GM12878 (cell line): ENCODE data around the gene ERVK3-1. TPM values are rescaled to one million over a fixed set of nuclear protein-coding genes. Genes with fewer than 3 reads are reported as not detected.

ENCODE experiments used
- ATAC-seq: fragments of 200-7000 bp; cut with Tn5 transposase; 3 replicates; pipeline ENCODE4 v1.9.1; 2020; ENCODE audit warnings: mild to moderate bottlenecking, moderate library complexity
- BruUV-seq: library from RNA; stranded (reverse); fragments of 400-500 nt; replicated peaks from 2 replicates; lab custom pipeline; 2021; lab: Mats Ljungman, UMichigan
- CTCF ChIA-PET: fragments of 300-600 bp; sonication (Branson Sonifier 250); formaldehyde crosslinking; extraction: SDS; loops from one replicate; lab custom pipeline; 2021; ENCODE audit warnings: inconsistent platforms; lab: Yijun Ruan, JAX
- POLR2A ChIA-PET: fragments of 350-600 bp; formaldehyde crosslinking; extraction: SDS; loops from one replicate; lab custom pipeline; 2021; ENCODE audit warnings: inconsistent platforms; lab: Charles Lee
- RAD21 ChIA-PET: fragments of 300-600 bp; sonication (Branson Sonifier 250); formaldehyde crosslinking; loops from one replicate; lab custom pipeline; 2023; ENCODE audit warnings: antibody characterized with exemption; ENCODE audit not compliant: unreplicated experiment; lab: Charles Lee
- SMC1A ChIA-PET: fragments of 300-600 bp; sonication (Branson Sonifier 250); formaldehyde crosslinking; loops from one replicate; lab custom pipeline; 2023; ENCODE audit not compliant: unreplicated experiment, uncharacterized antibody; lab: Charles Lee
- DNase-seq: peaks from one replicate; pipeline ENCODE4 v3.0.0-alpha.2; 2011; ENCODE audit warnings: low read depth, low spot score
- FAIRE-seq: peaks from 3 replicates; lab custom pipeline; 2011; peaks lifted over from hg19 to GRCh38; lab: Jason Lieb, UNC
- H2AFZ ChIP-seq: 2 replicates; pipeline ENCODE4 v1.6.0; 2011; ENCODE audit warnings: low read depth, low read length, control low read depth; ENCODE audit not compliant: control insufficient read depth
- H3K27ac ChIP-seq: 2 replicates; pipeline ENCODE4 v1.5.1; 2011; ENCODE audit warnings: control low read depth; ENCODE audit not compliant: control insufficient read depth, insufficient read depth
- H3K27me3 ChIP-seq, 2 experiments: replicated peaks in 1 of 2; 2 replicates each; pipeline versions ENCODE4 v1.6.0 to v1.6.1; 2011; ENCODE audit warnings: low read length in 1 of 2; ENCODE audit not compliant: control insufficient read depth in 2 of 2, insufficient read depth in 2 of 2
- H3K36me3 ChIP-seq, 2 experiments: 2 replicates each; pipeline ENCODE4 v1.5.1; 2011; ENCODE audit warnings: low read length in 1 of 2; ENCODE audit not compliant: control insufficient read depth in 2 of 2, insufficient read depth in 2 of 2
- H3K4me1 ChIP-seq: 2 replicates; pipeline ENCODE4 v1.6.1; 2011; ENCODE audit warnings: mild to moderate bottlenecking, low read length, moderate library complexity, mixed read lengths; ENCODE audit not compliant: control insufficient read depth, insufficient read depth
- H3K4me2 ChIP-seq: 2 replicates; pipeline ENCODE4 v1.6.0; 2011; ENCODE audit warnings: control low read depth; ENCODE audit not compliant: control insufficient read depth, insufficient read depth
- H3K4me3 ChIP-seq: fragments of 200-600 bp; sonication (generic); 2 replicates; pipeline ENCODE4 v1.5.1; 2016
- H3K79me2 ChIP-seq: 2 replicates; pipeline ENCODE4 v1.6.0; 2011; ENCODE audit warnings: low read length; ENCODE audit not compliant: control insufficient read depth, insufficient read depth
- H3K9ac ChIP-seq: 2 replicates; pipeline ENCODE4 v1.8.0; 2011; ENCODE audit warnings: low read length, control low read depth, mixed read lengths; ENCODE audit not compliant: control insufficient read depth, insufficient read depth
- H3K9me3 ChIP-seq: replicated peaks from 3 replicates; pipeline ENCODE4 v1.5.1; 2011; ENCODE audit warnings: mild to moderate bottlenecking, low read length; ENCODE audit not compliant: control insufficient read depth, insufficient read depth
- H4K20me1 ChIP-seq: 2 replicates; pipeline ENCODE4 v1.6.0; 2011; ENCODE audit not compliant: control insufficient read depth, insufficient read depth
- CBFB ChIP-seq: IDR thresholded peaks from 2 replicates; pipeline ENCODE4 v1.6.1; 2016; ENCODE audit warnings: antibody characterized with exemption, low read depth
- EED ChIP-seq: sonication (generic); IDR thresholded peaks from 2 replicates; pipeline ENCODE4 v1.6.1; 2016; ENCODE audit warnings: antibody characterized with exemption, low read depth
- IKZF2 ChIP-seq, 2 experiments: fragments of 450-650 bp; IDR thresholded peaks; 2 replicates each; pipeline ENCODE4 v1.6.1; 2017; ENCODE audit warnings: mild to moderate bottlenecking in 2 of 2, moderate library complexity in 2 of 2
- JUNB ChIP-seq: IDR thresholded peaks from 2 replicates; pipeline ENCODE4 v1.6.1; 2016; ENCODE audit warnings: antibody characterized with exemption, mild to moderate bottlenecking
- NR2F1 ChIP-seq: fragments of 450-650 bp; conservative IDR thresholded peaks from 2 replicates; pipeline ENCODE4 v1.6.1; 2017; ENCODE audit warnings: mild to moderate bottlenecking
- RAD21 ChIP-seq: IDR thresholded peaks from 2 replicates; pipeline ENCODE4 v1.6.1; 2011; ENCODE audit warnings: mild to moderate bottlenecking, low read depth, low read length, moderate library complexity; ENCODE audit not compliant: insufficient read depth
- TAF1 ChIP-seq: IDR thresholded peaks from 2 replicates; pipeline ENCODE4 v1.6.1; 2011; ENCODE audit warnings: mild to moderate bottlenecking, low read depth, low read length, borderline replicate concordance
- TCF3 ChIP-seq: IDR thresholded peaks from 2 replicates; pipeline ENCODE4 v1.6.1; 2012; ENCODE audit warnings: low read depth, mild to moderate bottlenecking, low read length, borderline replicate concordance; ENCODE audit not compliant: insufficient read depth
- WRNIP1 ChIP-seq: IDR thresholded peaks from 2 replicates; pipeline ENCODE4 v1.6.1; 2011; ENCODE audit warnings: low read depth, low read length, improper control_type of control experiment, borderline replicate concordance
- ZNF274 ChIP-seq: IDR thresholded peaks from one replicate; pipeline ENCODE4 v1.8.0; 2011; ENCODE audit not compliant: insufficient read length, insufficient read depth
- ZZZ3 ChIP-seq: IDR thresholded peaks from 2 replicates; pipeline ENCODE4 v1.6.1; 2011; ENCODE audit warnings: low read depth; ENCODE audit not compliant: control insufficient read depth, insufficient read length
- WGBS: methylation state at CpG from one replicate; pipeline ENCODE4 v1.1.6; 2016; ENCODE audit warnings: low lambda C conversion rate; ENCODE audit not compliant: insufficient replicate concordance, insufficient coverage; ENCODE audit errors: missing lambda C conversion rate; 5-methylcytosine and 5-hydroxymethylcytosine counted together
- in situ Hi-C: fragments of 300-500 bp; cut with MboI; formaldehyde crosslinking; loops from 9 replicates; pipeline ENCODE4 v1.14.3; 2018; ENCODE audit warnings: mixed read lengths
- intact Hi-C: fragments of 100-400 bp; cut with micrococcal nuclease; formaldehyde crosslinking; loops from one replicate; pipeline ENCODE4 v1.14.2; 2022; ENCODE audit not compliant: unreplicated experiment
- polyA plus RNA-seq, 11 experiments: library from polyadenylated mRNA; depleted of rRNA in 4 of 11; unstranded in 6 of 11; stranded (reverse) in 5 of 11; fragments of >200 nt; fragmentation: Nextera tagmentation in 4 of 11; fragmentation: Illumina TruSeq in 1 of 11; extraction: Ambion mirVana in 4 of 11; extraction: Trizol in 1 of 11; gene quantifications; 1 replicate in 1 of 11; 2 replicates in 10 of 11; pipeline versions ENCODE4 v1.2.1 to v1.2.3, GENCODE V29; 2011 to 2016; ENCODE audit warnings: inconsistent platforms in 2 of 11, missing spikeins in 2 of 11, low read depth in 1 of 11
- total RNA-seq, 4 experiments: library from RNA; depleted of rRNA in 3 of 4; stranded (reverse); fragments of >200 nt in 3 of 4; fragmentation: Illumina TruSeq in 1 of 4; extraction: Trizol in 1 of 4; gene quantifications; 2 replicates each; pipeline versions ENCODE4 v1.2.1 to v1.2.3, GENCODE V29; 2013 to 2021
- TF ChIP-seq, protein P1 (sequence below): IDR thresholded peaks from 2 replicates; pipeline ENCODE4 v1.6.1; 2012; ENCODE audit warnings: low read depth, low read length, improper control_type of control experiment

The ERVK3-1 gene
- total and polyA plus RNA-seq, 10 of the 15 experiments (the other 5 are each of a cell fraction or from before 2014, with no cell fraction given): 59.3 to 172 (median 95.8) TPM

DNA sequence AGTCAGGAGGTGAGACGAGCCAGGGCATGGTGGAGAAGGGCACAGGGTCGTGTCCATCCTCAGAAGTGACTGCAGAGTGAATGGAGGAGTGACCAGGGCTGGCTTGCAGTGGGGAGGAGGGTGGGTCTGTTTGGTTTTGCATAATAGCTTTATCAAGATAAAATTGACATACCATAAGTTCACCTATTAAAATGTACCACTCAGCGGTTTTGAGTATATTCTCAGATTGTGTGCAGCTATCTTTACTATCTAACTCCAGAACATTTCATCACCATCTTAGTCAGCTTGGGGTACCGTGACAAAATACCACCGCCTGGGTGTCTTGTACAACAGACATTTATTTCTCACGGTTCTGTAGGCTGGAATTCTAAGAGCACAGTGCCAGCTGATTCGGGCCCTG is 13.2 kb upstream of the ERVK3-1 start:
- Histone ChIP-seq H3K36me3 (peaks cover 26 to 28% of the 10 kb centered on the region in 2 experiments), H4K20me1 (no peaks in the 10 kb centered on the region), H3K9me3 (peaks cover 36% of the 10 kb centered on the region), H3K27me3 (no peaks in the 10 kb centered on the region), H3K4me2 (no peak overlapping the region), H3K79me2 (no peaks in the 10 kb centered on the region), H3K9ac (no peak overlapping the region), H3K4me3 (no peak overlapping the region), H2AFZ (no peak overlapping the region), H3K4me1 (no peaks in the 10 kb centered on the region), H3K27ac (no peak overlapping the region)
- no peak for TF ChIP-seq JUNB
- TF ChIP-seq EED: no peak
- TF ChIP-seq TAF1: no peak
- TF ChIP-seq IKZF2 (IDR thresholded peaks at IDR 0.05): no peak
- no peak for TF ChIP-seq CBFB
- TF ChIP-seq NR2F1: no peak
- TF ChIP-seq WRNIP1: no peak
- no peak for TF ChIP-seq ZZZ3
- TF ChIP-seq RAD21: no peak
- TF ChIP-seq, protein P1, sequence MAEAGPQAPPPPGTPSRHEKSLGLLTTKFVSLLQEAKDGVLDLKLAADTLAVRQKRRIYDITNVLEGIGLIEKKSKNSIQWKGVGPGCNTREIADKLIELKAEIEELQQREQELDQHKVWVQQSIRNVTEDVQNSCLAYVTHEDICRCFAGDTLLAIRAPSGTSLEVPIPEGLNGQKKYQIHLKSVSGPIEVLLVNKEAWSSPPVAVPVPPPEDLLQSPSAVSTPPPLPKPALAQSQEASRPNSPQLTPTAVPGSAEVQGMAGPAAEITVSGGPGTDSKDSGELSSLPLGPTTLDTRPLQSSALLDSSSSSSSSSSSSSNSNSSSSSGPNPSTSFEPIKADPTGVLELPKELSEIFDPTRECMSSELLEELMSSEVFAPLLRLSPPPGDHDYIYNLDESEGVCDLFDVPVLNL: no peak
- no peak for TF ChIP-seq TCF3
- TF ChIP-seq ZNF274: no peak
- ChIA-PET POLR2A (no interaction called here), CTCF (no interaction called here), SMC1A (interaction anchor here (0.8 kb wide), 1 partner anchor 12 kb away, joined by 3 read pairs; no protein-coding TSS in a partner anchor), RAD21 (no interaction called here)
- intact Hi-C loops (no loop called here), in situ Hi-C loops (no loop called here)
- no peak for FAIRE-seq
- WGBS: over 99% methylated on average over 7 of the region's 7 CpGs
- BruUV-seq: no TSS peak
- ATAC-seq: no peak
- no peak for DNase-seq
